ENCODE data around the gene WIPF3. TPM values are rescaled to one million over a fixed set of nuclear protein-coding genes. Genes with fewer than 3 reads are reported as not detected.

WIPF3 gene
- total RNA-seq, 1 donor from 2014 or later, result 0.67 TPM

- no peak for TF ChIP-seq CTCF (IDR thresholded peaks at IDR 0.05)
- no peak for ATAC-seq
- no peaks in the 10 kb centered on the region for H3K27me3 ChIP-seq
- no peak overlapping the region for H3K27ac ChIP-seq
- intact Hi-C loops (cut with DNase I), result no loop called here
- H3K36me3 ChIP-seq, result no peaks in the 10 kb centered on the region
- H3K4me3 ChIP-seq, result no peak overlapping the region
- H3K4me1 ChIP-seq, result peaks cover 6% of the 10 kb centered on the region
- H3K9me3 ChIP-seq, result no peaks in the 10 kb centered on the region
- DNase-seq, result no peak
Measured at GRCh38 chr7:29858191-29858951, 52.1 kb downstream of the WIPF3 start.

GRCh38 chr7:29859104-29859503 lies 52.8 kb downstream of the WIPF3 start:
- Histone ChIP-seq H3K4me3 (no peak overlapping the region), H3K4me1 (peaks cover 6% of the 10 kb centered on the region), H3K27ac (no peak overlapping the region), H3K36me3 (no peaks in the 10 kb centered on the region), H3K9me3 (no peaks in the 10 kb centered on the region), H3K27me3 (no peaks in the 10 kb centered on the region)
- DNase-seq (no peak), ATAC-seq (no peak)
- no peak for TF ChIP-seq CTCF (IDR thresholded peaks at IDR 0.05)
- intact Hi-C loops (cut with DNase I), result no loop called here

GRCh38 chr7:29859524-29860185 lies 53.3 kb downstream of the WIPF3 start:
- ATAC-seq (peak; percentile 79), DNase-seq (no peak)

GRCh38 chr7:29860186-29860585 lies 53.9 kb downstream of the WIPF3 start:
- no peak for TF ChIP-seq CTCF (IDR thresholded peaks at IDR 0.05)
- H3K27ac ChIP-seq, result no peak overlapping the region
- no peaks in the 10 kb centered on the region for H3K27me3 ChIP-seq
- DNase-seq, result no peak
- H3K4me1 ChIP-seq, result peaks cover 12% of the 10 kb centered on the region
- no peaks in the 10 kb centered on the region for H3K9me3 ChIP-seq
- peak; percentile 32 for ATAC-seq
- no peaks in the 10 kb centered on the region for H3K36me3 ChIP-seq
- H3K4me3 ChIP-seq, result no peak overlapping the region
- intact Hi-C loops (cut with DNase I), result no loop called here

More at GRCh38 chr7:29859524-29860185, 53.3 kb downstream of the WIPF3 start:
- Histone ChIP-seq H3K9me3 (no peaks in the 10 kb centered on the region), H3K4me3 (no peak overlapping the region), H3K36me3 (no peaks in the 10 kb centered on the region), H3K4me1 (peaks cover 6% of the 10 kb centered on the region), H3K27me3 (no peaks in the 10 kb centered on the region), H3K27ac (no peak overlapping the region)
- no peak for TF ChIP-seq CTCF (IDR thresholded peaks at IDR 0.05)
- intact Hi-C loops (cut with DNase I), result no loop called here

- Histone ChIP-seq H3K27me3 (no peaks in the 10 kb centered on the region), H3K4me3 (no peak overlapping the region), H3K36me3 (no peaks in the 10 kb centered on the region), H3K9me3 (no peaks in the 10 kb centered on the region), H3K27ac (no peak overlapping the region), H3K4me1 (peaks cover 25% of the 10 kb centered on the region)
- ATAC-seq, result no peak
- DNase-seq, result no peak
- intact Hi-C loops (cut with DNase I), result no loop called here
- TF ChIP-seq CTCF (IDR thresholded peaks at IDR 0.05), result no peak
Measured at GRCh38 chr7:29861884-29862283, 55.6 kb downstream of the WIPF3 start.

Data from upper lobe of right lung (tissue), 1 donor.